ENCODE measurements around the gene TDRD15.
"Not testable (repeated sequence)": the region's sequence is repeated elsewhere in the genome, so short reads cannot be mapped to it uniquely, and the experiment has no call there.

The TDRD15 gene

GRCh38 chr2:21123473-21124393, at the start of gene TDRD15:
TDRD15 (plus strand) TSS chr2:21123968; CDS start chr2:21137468, 13,500 bp downstream.
- DNase-seq = no peak

GRCh38 chr2:21078296-21078695, 45.5 kb upstream of the TDRD15 start:
- no peak for DNase-seq

GRCh38 chr2:21083482-21083881, 40.3 kb upstream of the TDRD15 start:
- DNase-seq = no peak

GRCh38 chr2:21084401-21084800, 39.4 kb upstream of the TDRD15 start:
- DNase-seq = no peak

- DNase-seq = no peak
Observed at GRCh38 chr2:21092308-21092869, 31.4 kb upstream of the TDRD15 start.

GRCh38 chr2:21095178-21095577, 28.6 kb upstream of the TDRD15 start:
- no peak for DNase-seq

- no peak for DNase-seq
Observed at GRCh38 chr2:21095714-21096113, 28.1 kb upstream of the TDRD15 start.

- DNase-seq = no peak
Observed at GRCh38 chr2:21096458-21096857, 27.3 kb upstream of the TDRD15 start.

GRCh38 chr2:21097331-21097730, 26.4 kb upstream of the TDRD15 start:
- DNase-seq = no peak

GRCh38 chr2:21098294-21098693, 25.5 kb upstream of the TDRD15 start:
- no peak for DNase-seq

- DNase-seq = no peak
Observed at GRCh38 chr2:21099281-21099907, 24.4 kb upstream of the TDRD15 start.

- not testable (repeated sequence) for DNase-seq
Observed at GRCh38 chr2:21101514-21102155, 22.1 kb upstream of the TDRD15 start.

GRCh38 chr2:21102356-21102755, 21.4 kb upstream of the TDRD15 start:
- DNase-seq = no peak

- no peak for DNase-seq
Observed at GRCh38 chr2:21103274-21103891, 20.4 kb upstream of the TDRD15 start.

- no peak for DNase-seq
Observed at GRCh38 chr2:21104030-21104660, 19.6 kb upstream of the TDRD15 start.

- DNase-seq = no peak
Observed at GRCh38 chr2:21111012-21111411, 12.8 kb upstream of the TDRD15 start.

GRCh38 chr2:21117688-21118087, 6.1 kb upstream of the TDRD15 start:
- no peak for DNase-seq

- DNase-seq = no peak
Observed at GRCh38 chr2:21118302-21118920, 5.4 kb upstream of the TDRD15 start.

GRCh38 chr2:21131861-21132260, 8.1 kb downstream of the TDRD15 start:
- DNase-seq = no peak

GRCh38 chr2:21135585-21135984, 11.8 kb downstream of the TDRD15 start:
- no peak for DNase-seq

GRCh38 chr2:21142149-21142548, 18.4 kb downstream of the TDRD15 start:
- DNase-seq = no peak

- no peak for DNase-seq
Observed at GRCh38 chr2:21146638-21147037, 22.9 kb downstream of the TDRD15 start.
